GM23338 (cell line): ENCODE measurements around the gene SEMA3C. TPM values are rescaled to one million over a fixed set of nuclear protein-coding genes. Genes with fewer than 3 reads are reported as not detected.

Experiments used
- ATAC-seq: fragments of 200-7000 bp; cut with Tn5 transposase; 3 replicates; pipeline ENCODE4 v1.9.1; 2020
- DNase-seq: peaks from one replicate; pipeline ENCODE4 v3.0.0-alpha.2; 2015; ENCODE audit warnings: low spot score
- H2AFZ ChIP-seq: fragments of 200-600 bp; sonication (generic); 2 replicates; pipeline ENCODE4 v1.8.0; 2016; ENCODE audit warnings: antibody characterized with exemption, mild to moderate bottlenecking, moderate library complexity
- H3F3A ChIP-seq: fragments of 200-600 bp; sonication (generic); replicated peaks from 2 replicates; pipeline ENCODE4 v1.8.0; 2017; ENCODE audit warnings: antibody characterized with exemption, mixed run types, low read depth
- H3K27ac ChIP-seq: fragments of 200-600 bp; sonication (generic); 2 replicates; pipeline ENCODE4 v1.6.1; 2016; ENCODE audit warnings: low read depth
- H3K27me3 ChIP-seq: fragments of 200-600 bp; sonication (generic); 2 replicates; pipeline ENCODE4 v1.8.0; 2016; ENCODE audit warnings: mild to moderate bottlenecking, mixed run types, moderate library complexity; ENCODE audit not compliant: insufficient read depth
- H3K36me3 ChIP-seq: fragments of 200-600 bp; sonication (generic); 2 replicates; pipeline ENCODE4 v1.8.0; 2016; ENCODE audit warnings: mild to moderate bottlenecking; ENCODE audit not compliant: insufficient read depth
- H3K4me1 ChIP-seq: fragments of 200-600 bp; sonication (generic); 2 replicates; pipeline ENCODE4 v1.8.0; 2016; ENCODE audit warnings: mild to moderate bottlenecking, moderate library complexity; ENCODE audit not compliant: insufficient read depth
- H3K4me2 ChIP-seq: fragments of 200-600 bp; sonication (generic); 2 replicates; pipeline ENCODE4 v1.7.1; 2017; ENCODE audit warnings: mixed run types
- H3K4me3 ChIP-seq: fragments of 200-600 bp; sonication (generic); 2 replicates; pipeline ENCODE4 v1.6.1; 2016; ENCODE audit warnings: mixed run types
- H3K79me2 ChIP-seq: fragments of 200-600 bp; sonication (generic); replicated peaks from 2 replicates; pipeline ENCODE4 v1.8.0; 2017; ENCODE audit warnings: mild to moderate bottlenecking; ENCODE audit not compliant: insufficient read depth
- H3K9me2 ChIP-seq: fragments of 200-600 bp; sonication (generic); 2 replicates; pipeline ENCODE4 v1.8.0; 2017; ENCODE audit not compliant: insufficient read depth
- H4K20me1 ChIP-seq: fragments of 200-600 bp; sonication (generic); replicated peaks from 2 replicates; pipeline ENCODE4 v1.8.0; 2017; ENCODE audit warnings: mild to moderate bottlenecking; ENCODE audit not compliant: insufficient read depth
- H3K27ac Mint-ChIP-seq: 2 replicates; pipeline ENCODE4 v1.8.0; 2020; ENCODE audit warnings: inconsistent platforms, mild to moderate bottlenecking, moderate library complexity, mixed read lengths
- H3K27me3 Mint-ChIP-seq: 3 replicates; pipeline ENCODE4 v1.8.0; 2022; ENCODE audit warnings: low read depth, mild to moderate bottlenecking, moderate library complexity, mixed read lengths, inconsistent platforms; ENCODE audit not compliant: insufficient read depth, poor library complexity
- H3K36me3 Mint-ChIP-seq: 3 replicates; pipeline ENCODE4 v1.8.0; 2021; ENCODE audit warnings: low read depth, mild to moderate bottlenecking, inconsistent platforms, moderate library complexity, mixed read lengths
- H3K4me1 Mint-ChIP-seq: 3 replicates; pipeline ENCODE4 v1.8.0; 2020; ENCODE audit warnings: mild to moderate bottlenecking, inconsistent platforms, mixed read lengths
- H3K4me3 Mint-ChIP-seq: 3 replicates; pipeline ENCODE4 v1.8.0; 2021; ENCODE audit warnings: moderate library complexity, mild to moderate bottlenecking, inconsistent platforms, mixed read lengths
- H3K9me3 Mint-ChIP-seq: 3 replicates; pipeline ENCODE4 v1.8.0; 2020; ENCODE audit warnings: moderate library complexity, mild to moderate bottlenecking, inconsistent platforms, mixed read lengths
- ETS1 ChIP-seq: IDR thresholded peaks from 2 replicates; pipeline ENCODE4 v1.6.1; 2016; ENCODE audit warnings: antibody characterized with exemption
- EZH2 ChIP-seq: fragments of 200-600 bp; sonication (generic); IDR thresholded peaks from one replicate; pipeline ENCODE4 v1.8.0; 2017; ENCODE audit warnings: antibody characterized with exemption, mild to moderate bottlenecking, low read depth; ENCODE audit not compliant: unreplicated experiment
- NANOG ChIP-seq: IDR thresholded peaks from 2 replicates; pipeline ENCODE4 v1.6.1; 2016; ENCODE audit warnings: antibody characterized with exemption, borderline replicate concordance
- ZNF114 ChIP-seq: fragments of 250-450 bp; sonication (Bioruptor Pico); IDR thresholded peaks from 2 replicates; pipeline ENCODE4 v1.5.0; 2020; ENCODE audit warnings: mild to moderate bottlenecking, moderate library complexity
- ZNF331 ChIP-seq: fragments of 250-450 bp; sonication (Bioruptor Pico); IDR thresholded peaks from 2 replicates; pipeline ENCODE4 v1.5.0; 2020; ENCODE audit warnings: low read depth, mild to moderate bottlenecking, moderate library complexity
- polyA plus RNA-seq: library from polyadenylated mRNA; unstranded; fragments of >200 nt; fragmentation: Nextera tagmentation; extraction: Ambion mirVana; gene quantifications from 2 replicates; pipeline ENCODE4 v1.2.1, GENCODE V29; 2016
- total RNA-seq: library from RNA; depleted of rRNA; stranded (reverse); fragments of >200 nt; shearing (Covaris generic); gene quantifications from 2 replicates; pipeline ENCODE4 v1.2.3, GENCODE V29; 2014
- TF ChIP-seq, protein P1 (sequence below): fragments of 250-450 bp; sonication (Bioruptor Pico); IDR thresholded peaks from 2 replicates; pipeline ENCODE4 v1.5.0; 2020; ENCODE audit warnings: mild to moderate bottlenecking, moderate library complexity

SEMA3C gene
- total and polyA plus RNA-seq, 2 experiments from 2014 or later: 1.0 to 3.5 TPM

- TF ChIP-seq, protein P1, sequence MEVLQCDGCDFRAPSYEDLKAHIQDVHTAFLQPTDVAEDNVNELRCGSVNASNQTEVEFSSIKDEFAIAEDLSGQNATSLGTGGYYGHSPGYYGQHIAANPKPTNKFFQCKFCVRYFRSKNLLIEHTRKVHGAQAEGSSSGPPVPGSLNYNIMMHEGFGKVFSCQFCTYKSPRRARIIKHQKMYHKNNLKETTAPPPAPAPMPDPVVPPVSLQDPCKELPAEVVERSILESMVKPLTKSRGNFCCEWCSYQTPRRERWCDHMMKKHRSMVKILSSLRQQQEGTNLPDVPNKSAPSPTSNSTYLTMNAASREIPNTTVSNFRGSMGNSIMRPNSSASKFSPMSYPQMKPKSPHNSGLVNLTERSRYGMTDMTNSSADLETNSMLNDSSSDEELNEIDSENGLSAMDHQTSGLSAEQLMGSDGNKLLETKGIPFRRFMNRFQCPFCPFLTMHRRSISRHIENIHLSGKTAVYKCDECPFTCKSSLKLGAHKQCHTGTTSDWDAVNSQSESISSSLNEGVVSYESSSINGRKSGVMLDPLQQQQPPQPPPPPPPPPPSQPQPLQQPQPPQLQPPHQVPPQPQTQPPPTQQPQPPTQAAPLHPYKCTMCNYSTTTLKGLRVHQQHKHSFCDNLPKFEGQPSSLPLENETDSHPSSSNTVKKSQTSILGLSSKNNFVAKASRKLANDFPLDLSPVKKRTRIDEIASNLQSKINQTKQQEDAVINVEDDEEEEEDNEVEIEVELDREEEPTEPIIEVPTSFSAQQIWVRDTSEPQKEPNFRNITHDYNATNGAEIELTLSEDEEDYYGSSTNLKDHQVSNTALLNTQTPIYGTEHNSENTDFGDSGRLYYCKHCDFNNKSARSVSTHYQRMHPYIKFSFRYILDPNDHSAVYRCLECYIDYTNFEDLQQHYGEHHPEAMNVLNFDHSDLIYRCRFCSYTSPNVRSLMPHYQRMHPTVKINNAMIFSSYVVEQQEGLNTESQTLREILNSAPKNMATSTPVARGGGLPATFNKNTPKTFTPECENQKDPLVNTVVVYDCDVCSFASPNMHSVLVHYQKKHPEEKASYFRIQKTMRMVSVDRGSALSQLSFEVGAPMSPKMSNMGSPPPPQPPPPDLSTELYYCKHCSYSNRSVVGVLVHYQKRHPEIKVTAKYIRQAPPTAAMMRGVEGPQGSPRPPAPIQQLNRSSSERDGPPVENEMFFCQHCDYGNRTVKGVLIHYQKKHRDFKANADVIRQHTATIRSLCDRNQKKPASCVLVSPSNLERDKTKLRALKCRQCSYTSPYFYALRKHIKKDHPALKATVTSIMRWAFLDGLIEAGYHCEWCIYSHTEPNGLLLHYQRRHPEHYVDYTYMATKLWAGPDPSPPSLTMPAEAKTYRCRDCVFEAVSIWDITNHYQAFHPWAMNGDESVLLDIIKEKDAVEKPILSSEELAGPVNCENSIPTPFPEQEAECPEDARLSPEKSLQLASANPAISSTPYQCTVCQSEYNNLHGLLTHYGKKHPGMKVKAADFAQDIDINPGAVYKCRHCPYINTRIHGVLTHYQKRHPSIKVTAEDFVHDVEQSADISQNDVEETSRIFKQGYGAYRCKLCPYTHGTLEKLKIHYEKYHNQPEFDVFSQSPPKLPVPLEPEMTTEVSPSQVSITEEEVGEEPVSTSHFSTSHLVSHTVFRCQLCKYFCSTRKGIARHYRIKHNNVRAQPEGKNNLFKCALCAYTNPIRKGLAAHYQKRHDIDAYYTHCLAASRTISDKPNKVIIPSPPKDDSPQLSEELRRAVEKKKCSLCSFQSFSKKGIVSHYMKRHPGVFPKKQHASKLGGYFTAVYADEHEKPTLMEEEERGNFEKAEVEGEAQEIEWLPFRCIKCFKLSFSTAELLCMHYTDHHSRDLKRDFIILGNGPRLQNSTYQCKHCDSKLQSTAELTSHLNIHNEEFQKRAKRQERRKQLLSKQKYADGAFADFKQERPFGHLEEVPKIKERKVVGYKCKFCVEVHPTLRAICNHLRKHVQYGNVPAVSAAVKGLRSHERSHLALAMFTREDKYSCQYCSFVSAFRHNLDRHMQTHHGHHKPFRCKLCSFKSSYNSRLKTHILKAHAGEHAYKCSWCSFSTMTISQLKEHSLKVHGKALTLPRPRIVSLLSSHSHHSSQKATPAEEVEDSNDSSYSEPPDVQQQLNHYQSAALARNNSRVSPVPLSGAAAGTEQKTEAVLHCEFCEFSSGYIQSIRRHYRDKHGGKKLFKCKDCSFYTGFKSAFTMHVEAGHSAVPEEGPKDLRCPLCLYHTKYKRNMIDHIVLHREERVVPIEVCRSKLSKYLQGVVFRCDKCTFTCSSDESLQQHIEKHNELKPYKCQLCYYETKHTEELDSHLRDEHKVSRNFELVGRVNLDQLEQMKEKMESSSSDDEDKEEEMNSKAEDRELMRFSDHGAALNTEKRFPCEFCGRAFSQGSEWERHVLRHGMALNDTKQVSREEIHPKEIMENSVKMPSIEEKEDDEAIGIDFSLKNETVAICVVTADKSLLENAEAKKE (CRISPR knock-in tag): no peak
- TF ChIP-seq NANOG (no peak), EZH2 (no peak)
Observed at GRCh38 chr7:80785276-80785675, 133.6 kb downstream of the SEMA3C start (continued).

DNA sequence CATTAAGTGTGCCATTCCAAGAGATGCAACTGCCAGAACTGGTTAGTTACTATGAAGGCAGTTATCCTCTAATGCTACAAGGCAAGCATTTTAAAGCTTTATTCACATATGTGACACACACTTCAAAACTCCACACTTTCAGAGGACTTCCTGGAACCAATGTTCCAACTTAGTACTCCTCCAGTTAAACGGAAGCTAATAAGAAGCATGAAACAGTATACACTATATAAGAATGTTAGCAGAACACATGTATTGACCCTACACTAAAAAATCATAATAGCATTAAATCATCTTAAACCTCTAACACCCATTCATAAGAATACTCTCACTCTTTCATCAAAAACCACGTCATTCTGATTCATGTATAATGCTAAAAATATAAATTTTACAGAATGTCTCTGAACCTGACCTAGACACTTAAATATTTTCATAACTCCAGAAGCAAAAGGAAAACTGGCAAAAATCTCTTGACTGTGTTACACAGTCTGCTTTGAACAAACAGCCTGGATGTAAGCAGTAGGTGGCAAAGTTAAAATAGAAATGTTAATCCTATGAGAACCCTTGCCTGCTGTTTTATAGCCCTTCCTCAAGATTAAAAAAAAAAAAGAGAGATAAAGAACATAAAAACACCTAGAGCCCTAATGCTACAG, 135.0 kb downstream of the SEMA3C start:
- no peak overlapping the region for H3K4me3 Mint-ChIP-seq
- H3K36me3 Mint-ChIP-seq: no peaks in the 10 kb centered on the region
- H3K27ac Mint-ChIP-seq: no peak overlapping the region; the same call in 1 of the 2 replicates
- H3K4me1 Mint-ChIP-seq: peaks cover 12% of the 10 kb centered on the region
- no peaks in the 10 kb centered on the region for H3K27me3 Mint-ChIP-seq
- ATAC-seq (no peak), DNase-seq (no peak)
- Histone ChIP-seq H2AFZ (no peak overlapping the region), H3K27ac (no peak overlapping the region), H3K79me2 (no peaks in the 10 kb centered on the region), H3K27me3 (no peaks in the 10 kb centered on the region), H3F3A (no peaks in the 10 kb centered on the region), H3K36me3 (no peaks in the 10 kb centered on the region), H4K20me1 (no peaks in the 10 kb centered on the region), H3K4me3 (no peak overlapping the region), H3K9me2 (no peaks in the 10 kb centered on the region; the same call in 1 of the 2 replicates), H3K4me2 (no peak overlapping the region), H3K4me1 (no peaks in the 10 kb centered on the region; the same call in 1 of the 2 replicates)
- H3K9me3 Mint-ChIP-seq: no peaks in the 10 kb centered on the region
- TF ChIP-seq NANOG: no peak
- no peak for TF ChIP-seq ZNF331 (CRISPR knock-in tag)
- TF ChIP-seq, protein P1 (CRISPR knock-in tag): no peak
- TF ChIP-seq ETS1: no peak
- no peak for TF ChIP-seq ZNF114 (CRISPR knock-in tag)
